Nucleus accumbens (tissue), 56 donors: ENCODE measurements around the gene SLC39A3.

Experiments used
- DNase-seq, 56 donors: peaks; one replicate each; lab custom pipeline; 2025; lab: John Stamatoyannopoulos, UW

SLC39A3 gene

GRCh38 chr19:2769218-2769617 is 29.4 kb upstream of the SLC39A3 start:
- DNase-seq = no peak

- no peak for DNase-seq
Observed at GRCh38 chr19:2768365-2769132, 28.7 kb upstream of the SLC39A3 start.

GRCh38 chr19:2767688-2768087 is 27.9 kb upstream of the SLC39A3 start:
- no peak for DNase-seq

GRCh38 chr19:2766594-2767372 is 27.0 kb upstream of the SLC39A3 start:
- DNase-seq = no peak

GRCh38 chr19:2765376-2765775 is 25.6 kb upstream of the SLC39A3 start:
- DNase-seq = no peak

- no peak for DNase-seq
Observed at GRCh38 chr19:2764945-2765344, 25.1 kb upstream of the SLC39A3 start.

GRCh38 chr19:2763687-2764086 is 23.9 kb upstream of the SLC39A3 start:
- DNase-seq = no peak

GRCh38 chr19:2762783-2763496 is 23.1 kb upstream of the SLC39A3 start:
- no peak for DNase-seq

GRCh38 chr19:2761876-2762782 is 22.3 kb upstream of the SLC39A3 start:
- no peak for DNase-seq

- DNase-seq = no peak
Observed at GRCh38 chr19:2761309-2761677, 21.5 kb upstream of the SLC39A3 start.

GRCh38 chr19:2759965-2760364 is 20.1 kb upstream of the SLC39A3 start:
- DNase-seq = no peak

GRCh38 chr19:2759362-2759761 is 19.5 kb upstream of the SLC39A3 start:
- no peak for DNase-seq

GRCh38 chr19:2758601-2759313 is 18.9 kb upstream of the SLC39A3 start:
- DNase-seq = no peak

- no peak for DNase-seq
Observed at GRCh38 chr19:2756921-2757881, 17.4 kb upstream of the SLC39A3 start.

- no peak for DNase-seq
Observed at GRCh38 chr19:2756477-2756876, 16.7 kb upstream of the SLC39A3 start.

GRCh38 chr19:2755811-2756210 is 16.0 kb upstream of the SLC39A3 start:
- no peak for DNase-seq

GRCh38 chr19:2755448-2755705 is 15.6 kb upstream of the SLC39A3 start:
- no peak for DNase-seq

- DNase-seq = no peak
Observed at GRCh38 chr19:2754659-2755447, 15.0 kb upstream of the SLC39A3 start.
